Measurements from ENCODE around the gene DUOX2. TPM values are rescaled to one million over a fixed set of nuclear protein-coding genes. Genes with fewer than 3 reads are reported as not detected.
"Not testable (repeated sequence)": the region's sequence is repeated elsewhere in the genome, so short reads cannot be mapped to it uniquely, and the experiment has no call there.

The DUOX2 gene
- total and polyA plus RNA-seq, 4 donors = 0.03 to 2.6 (median 0.39) TPM

DNA sequence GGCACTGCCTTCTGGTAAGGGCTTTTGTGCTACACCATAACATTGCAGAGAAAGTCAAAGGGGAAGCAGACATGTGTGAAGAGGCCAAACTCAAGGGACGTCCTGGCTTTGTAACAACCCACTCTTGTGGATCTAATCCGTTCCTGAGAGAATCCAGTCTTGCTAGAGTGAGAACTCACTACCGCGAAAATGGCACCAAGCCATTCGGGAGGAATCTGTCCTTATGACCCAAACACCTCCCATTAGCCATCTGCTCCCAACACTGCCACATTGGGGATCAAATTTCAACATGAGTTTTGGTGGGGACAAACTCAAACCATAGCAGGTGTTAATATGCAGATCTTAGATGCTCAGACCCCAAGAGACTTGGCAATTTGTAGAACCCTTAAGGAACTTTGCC lies 34.8 kb downstream of the DUOX2 start:
- ATAC-seq (ENCODE audit: low FRiP score); H3K4me3 ChIP-seq (ENCODE audit: low read length in 2 of 2): not testable (repeated sequence)
- WGBS, 2 donors = 68 to 73% methylated on average over 5 of the region's 5 CpGs

DNA sequence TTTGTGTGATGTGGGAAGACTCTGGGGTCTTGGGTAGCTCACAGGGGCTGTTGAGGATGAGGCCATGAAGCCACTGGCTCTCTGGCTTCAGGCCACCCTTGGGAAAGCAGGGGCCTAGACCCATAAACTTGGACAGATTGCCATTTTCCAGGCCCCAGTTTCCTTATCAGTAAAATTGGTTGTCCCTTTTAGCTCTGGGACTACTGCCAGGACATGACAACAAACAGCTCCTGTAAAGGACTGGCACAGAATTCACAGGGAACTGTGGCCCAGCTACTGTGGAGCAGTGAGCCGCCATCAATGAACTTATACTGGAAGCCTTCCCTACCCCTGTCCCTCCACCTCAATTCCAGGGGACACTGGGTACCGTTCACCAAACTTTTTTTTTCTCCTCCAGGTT lies 36.6 kb downstream of the DUOX2 start:
- not testable (repeated sequence) for H3K27ac ChIP-seq (ENCODE audit: low read depth in 1 of 2, low read length in 2 of 2); ATAC-seq (ENCODE audit: low FRiP score)
- 35 to 44% methylated on average over 2 of the region's 2 CpGs for WGBS, 2 donors

More for the DNA sequence above, 34.8 kb downstream of the DUOX2 start:
- H3K27ac ChIP-seq (ENCODE audit: low read depth in 1 of 2, low read length in 2 of 2); H3K27me3 ChIP-seq (ENCODE audit: control insufficient read depth in 1 of 2, insufficient read depth in 2 of 2, low read length in 1 of 2); intact Hi-C loops (cut with DNase I); H3K4me1 ChIP-seq (ENCODE audit: control insufficient read depth in 1 of 2, insufficient read depth in 2 of 2, low read length in 2 of 2); H3K9me3 ChIP-seq (ENCODE audit: control insufficient read depth, low read length); H3K36me3 ChIP-seq (ENCODE audit: control insufficient read depth in 1 of 2, insufficient read depth in 2 of 2, low read length in 1 of 2); DNase-seq: not testable (repeated sequence)

DNA sequence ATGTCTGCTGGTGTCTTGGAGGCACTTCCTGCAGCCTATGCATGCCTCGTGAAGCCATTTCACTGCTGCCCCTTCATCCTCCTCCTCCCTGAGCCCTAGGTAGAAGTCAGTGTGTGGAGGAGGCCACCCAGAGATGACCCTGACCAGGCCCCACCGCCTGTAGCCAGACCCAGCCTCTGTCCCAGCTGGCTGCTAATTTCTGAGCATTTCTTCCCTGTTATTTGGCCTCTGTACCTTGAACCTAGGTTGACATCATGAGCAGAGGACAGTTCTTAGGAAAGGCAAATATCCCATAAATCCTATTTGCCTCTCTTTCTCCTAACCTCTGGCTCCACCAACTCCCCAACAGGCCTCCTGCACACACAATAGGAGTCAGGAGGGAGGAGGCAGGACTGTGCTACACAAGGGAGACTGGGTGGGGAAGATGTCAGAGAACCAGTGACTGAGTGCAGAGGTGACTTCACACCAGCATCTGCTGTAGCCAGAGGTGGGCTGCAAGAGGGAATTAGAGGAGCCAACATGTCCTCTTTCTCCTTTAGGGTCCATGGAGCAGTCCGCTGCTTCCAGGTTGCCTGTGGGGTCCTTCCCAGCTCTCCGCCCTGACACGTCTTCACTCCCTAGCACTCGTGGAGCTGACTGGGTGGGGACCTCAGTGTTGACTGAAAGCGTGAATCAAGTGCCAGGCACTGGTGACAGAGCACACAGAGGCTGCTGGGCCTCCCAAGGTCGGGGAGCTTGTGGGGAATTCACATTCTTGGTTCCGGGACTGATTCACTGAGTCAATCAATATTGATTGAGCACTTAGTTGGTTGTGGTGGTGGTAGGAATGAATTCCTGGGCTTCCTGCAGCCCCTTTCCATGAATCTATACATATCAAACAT lies 38.3 kb downstream of the DUOX2 start:
- H3K27ac ChIP-seq (ENCODE audit: low read depth in 1 of 2, low read length in 2 of 2); intact Hi-C loops (cut with DNase I); H3K9me3 ChIP-seq (ENCODE audit: control insufficient read depth, low read length); H3K27me3 ChIP-seq (ENCODE audit: control insufficient read depth in 1 of 2, insufficient read depth in 2 of 2, low read length in 1 of 2); DNase-seq; H3K4me1 ChIP-seq (ENCODE audit: control insufficient read depth in 1 of 2, insufficient read depth in 2 of 2, low read length in 2 of 2); ATAC-seq (ENCODE audit: low FRiP score); H3K4me3 ChIP-seq (ENCODE audit: low read length in 2 of 2); H3K36me3 ChIP-seq (ENCODE audit: control insufficient read depth in 1 of 2, insufficient read depth in 2 of 2, low read length in 1 of 2): not testable (repeated sequence)
- WGBS, 2 donors = 93 to 100% methylated on average over 1 of the region's 9 CpGs

More for the DNA sequence above, 36.6 kb downstream of the DUOX2 start:
- DNase-seq; H3K27me3 ChIP-seq (ENCODE audit: control insufficient read depth in 1 of 2, insufficient read depth in 2 of 2, low read length in 1 of 2); H3K4me3 ChIP-seq (ENCODE audit: low read length in 2 of 2); H3K9me3 ChIP-seq (ENCODE audit: control insufficient read depth, low read length); H3K36me3 ChIP-seq (ENCODE audit: control insufficient read depth in 1 of 2, insufficient read depth in 2 of 2, low read length in 1 of 2); H3K4me1 ChIP-seq (ENCODE audit: control insufficient read depth in 1 of 2, insufficient read depth in 2 of 2, low read length in 2 of 2); intact Hi-C loops (cut with DNase I): not testable (repeated sequence)

GRCh38 chr15:45073602-45074001 lies 40.4 kb downstream of the DUOX2 start:
- intact Hi-C loops (cut with DNase I); H3K9me3 ChIP-seq (ENCODE audit: control insufficient read depth, low read length); DNase-seq; H3K4me3 ChIP-seq (ENCODE audit: low read length in 2 of 2); H3K27ac ChIP-seq (ENCODE audit: low read depth in 1 of 2, low read length in 2 of 2); H3K36me3 ChIP-seq (ENCODE audit: control insufficient read depth in 1 of 2, insufficient read depth in 2 of 2, low read length in 1 of 2); ATAC-seq (ENCODE audit: low FRiP score); H3K27me3 ChIP-seq (ENCODE audit: control insufficient read depth in 1 of 2, insufficient read depth in 2 of 2, low read length in 1 of 2); H3K4me1 ChIP-seq (ENCODE audit: control insufficient read depth in 1 of 2, insufficient read depth in 2 of 2, low read length in 2 of 2): not testable (repeated sequence)

DNA sequence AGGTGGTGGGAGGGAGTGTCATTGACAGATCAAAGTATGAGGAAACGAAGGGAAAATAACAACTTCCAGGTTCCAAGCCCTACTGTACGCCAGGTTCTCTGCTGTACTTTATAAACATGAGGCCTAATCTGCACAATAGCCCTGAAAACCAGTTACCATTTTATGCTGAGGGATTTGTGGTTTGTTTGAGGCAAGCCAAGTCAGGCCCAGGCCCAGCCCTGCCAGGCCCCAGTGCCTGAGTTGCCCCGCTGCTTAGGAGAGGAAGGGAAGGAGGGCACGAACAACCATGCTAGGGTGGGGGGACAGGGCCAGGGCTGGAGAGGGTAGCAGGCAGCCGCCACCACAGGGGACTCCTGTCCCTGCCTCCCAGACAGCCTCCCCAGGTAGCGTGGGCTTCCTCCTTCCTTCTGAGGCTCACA lies 44.0 kb downstream of the DUOX2 start:
- H3K27ac ChIP-seq (ENCODE audit: low read depth in 1 of 2, low read length in 2 of 2); H3K9me3 ChIP-seq (ENCODE audit: control insufficient read depth, low read length); H3K36me3 ChIP-seq (ENCODE audit: control insufficient read depth in 1 of 2, insufficient read depth in 2 of 2, low read length in 1 of 2); H3K4me1 ChIP-seq (ENCODE audit: control insufficient read depth in 1 of 2, insufficient read depth in 2 of 2, low read length in 2 of 2); intact Hi-C loops (cut with DNase I); H3K27me3 ChIP-seq (ENCODE audit: control insufficient read depth in 1 of 2, insufficient read depth in 2 of 2, low read length in 1 of 2); H3K4me3 ChIP-seq (ENCODE audit: low read length in 2 of 2); DNase-seq: not testable (repeated sequence)
- WGBS, 2 donors = 95 to 99% methylated on average over 4 to 5 of the region's 6 CpGs
- peak; percentile 43 for ATAC-seq (ENCODE audit: low FRiP score)

- H3K36me3 ChIP-seq (ENCODE audit: control insufficient read depth in 1 of 2, insufficient read depth in 2 of 2, low read length in 1 of 2) = no peaks in the 10 kb centered on the region
- ATAC-seq (ENCODE audit: low FRiP score) (no peak), DNase-seq (no peak)
- H3K9me3 ChIP-seq (ENCODE audit: control insufficient read depth, low read length) = no peaks in the 10 kb centered on the region
- no peak overlapping the region for H3K4me3 ChIP-seq (ENCODE audit: low read length in 2 of 2)
- no peaks in the 10 kb centered on the region for H3K27me3 ChIP-seq (ENCODE audit: control insufficient read depth in 1 of 2, insufficient read depth in 2 of 2, low read length in 1 of 2)
- WGBS, 2 donors = 92 to 93% methylated on average over 4 of the region's 4 CpGs
- H3K4me1 ChIP-seq (ENCODE audit: control insufficient read depth in 1 of 2, insufficient read depth in 2 of 2, low read length in 2 of 2) = no peaks in the 10 kb centered on the region
- intact Hi-C loops (cut with DNase I) = no loop called here
- H3K27ac ChIP-seq (ENCODE audit: low read depth in 1 of 2, low read length in 2 of 2) = no peak overlapping the region
Measured at GRCh38 chr15:45064386-45064785, 49.6 kb downstream of the DUOX2 start.

DNA sequence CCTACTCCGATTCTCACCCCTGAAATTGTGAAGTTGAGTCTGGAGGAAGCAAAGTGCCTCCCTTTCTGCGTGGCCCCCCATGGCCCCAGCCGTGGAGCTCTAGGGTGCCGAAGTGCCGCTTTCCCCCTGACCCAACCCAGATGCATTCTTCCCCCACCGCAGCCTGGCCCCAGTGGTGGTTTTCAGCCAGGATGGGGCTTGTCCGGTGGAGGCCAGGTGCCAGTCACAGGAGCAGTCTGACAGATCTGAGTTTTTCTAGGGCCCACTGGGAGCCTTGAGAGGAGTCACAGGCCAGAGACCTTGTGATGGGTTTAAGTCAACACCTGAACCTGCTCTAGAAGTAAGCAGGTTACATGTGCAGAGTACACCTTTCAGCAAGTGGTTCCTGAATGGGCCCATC lies 51.7 kb downstream of the DUOX2 start:
- H3K4me1 ChIP-seq (ENCODE audit: control insufficient read depth in 1 of 2, insufficient read depth in 2 of 2, low read length in 2 of 2); ATAC-seq (ENCODE audit: low FRiP score); intact Hi-C loops (cut with DNase I); H3K4me3 ChIP-seq (ENCODE audit: low read length in 2 of 2); H3K9me3 ChIP-seq (ENCODE audit: control insufficient read depth, low read length); H3K27me3 ChIP-seq (ENCODE audit: control insufficient read depth in 1 of 2, insufficient read depth in 2 of 2, low read length in 1 of 2); H3K27ac ChIP-seq (ENCODE audit: low read depth in 1 of 2, low read length in 2 of 2); DNase-seq; H3K36me3 ChIP-seq (ENCODE audit: control insufficient read depth in 1 of 2, insufficient read depth in 2 of 2, low read length in 1 of 2): not testable (repeated sequence)
- WGBS, 2 donors = 97% methylated on average over 5 to 6 of the region's 7 CpGs

GRCh38 chr15:45058690-45059675 lies 55.0 kb downstream of the DUOX2 start:
- intact Hi-C loops (cut with DNase I); H3K9me3 ChIP-seq (ENCODE audit: control insufficient read depth, low read length): not testable (repeated sequence)

More at GRCh38 chr15:45058690-45059675, 55.0 kb downstream of the DUOX2 start:
- not testable (repeated sequence) for H3K4me1 ChIP-seq (ENCODE audit: control insufficient read depth in 1 of 2, insufficient read depth in 2 of 2, low read length in 2 of 2); H3K27ac ChIP-seq (ENCODE audit: low read depth in 1 of 2, low read length in 2 of 2); ATAC-seq (ENCODE audit: low FRiP score); H3K36me3 ChIP-seq (ENCODE audit: control insufficient read depth in 1 of 2, insufficient read depth in 2 of 2, low read length in 1 of 2); H3K4me3 ChIP-seq (ENCODE audit: low read length in 2 of 2); DNase-seq; H3K27me3 ChIP-seq (ENCODE audit: control insufficient read depth in 1 of 2, insufficient read depth in 2 of 2, low read length in 1 of 2)
- WGBS, 2 donors = 92 to 95% methylated on average over 3 of the region's 3 CpGs

All from aorta (tissue), 5 donors.